NCI-H1436 (cell line): Measurements from ENCODE around the gene MYLIP.

Source experiments
- DNase-seq: peaks from one replicate; lab custom pipeline; 2025; lab: John Stamatoyannopoulos, UW

The MYLIP gene

DNA sequence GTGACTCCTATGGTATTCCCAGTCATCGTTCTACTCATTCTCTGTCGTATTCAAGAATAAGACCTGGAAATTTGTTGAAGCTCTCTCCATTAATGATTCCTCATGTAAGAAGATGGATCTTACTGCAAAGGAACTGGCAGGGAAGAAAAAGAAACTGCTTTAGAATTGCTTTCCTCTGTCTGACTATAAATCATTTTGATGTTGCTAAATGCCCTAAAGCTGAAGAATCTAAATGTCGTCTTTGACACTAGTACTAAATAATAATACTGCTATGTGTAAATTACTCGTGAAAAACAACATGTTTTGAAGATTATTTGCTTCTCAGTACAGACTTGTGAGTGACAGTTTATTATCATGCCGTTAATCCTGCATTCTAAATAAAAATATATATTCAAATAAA is 20.5 kb upstream of the MYLIP start:
- DNase-seq = no peak

DNA sequence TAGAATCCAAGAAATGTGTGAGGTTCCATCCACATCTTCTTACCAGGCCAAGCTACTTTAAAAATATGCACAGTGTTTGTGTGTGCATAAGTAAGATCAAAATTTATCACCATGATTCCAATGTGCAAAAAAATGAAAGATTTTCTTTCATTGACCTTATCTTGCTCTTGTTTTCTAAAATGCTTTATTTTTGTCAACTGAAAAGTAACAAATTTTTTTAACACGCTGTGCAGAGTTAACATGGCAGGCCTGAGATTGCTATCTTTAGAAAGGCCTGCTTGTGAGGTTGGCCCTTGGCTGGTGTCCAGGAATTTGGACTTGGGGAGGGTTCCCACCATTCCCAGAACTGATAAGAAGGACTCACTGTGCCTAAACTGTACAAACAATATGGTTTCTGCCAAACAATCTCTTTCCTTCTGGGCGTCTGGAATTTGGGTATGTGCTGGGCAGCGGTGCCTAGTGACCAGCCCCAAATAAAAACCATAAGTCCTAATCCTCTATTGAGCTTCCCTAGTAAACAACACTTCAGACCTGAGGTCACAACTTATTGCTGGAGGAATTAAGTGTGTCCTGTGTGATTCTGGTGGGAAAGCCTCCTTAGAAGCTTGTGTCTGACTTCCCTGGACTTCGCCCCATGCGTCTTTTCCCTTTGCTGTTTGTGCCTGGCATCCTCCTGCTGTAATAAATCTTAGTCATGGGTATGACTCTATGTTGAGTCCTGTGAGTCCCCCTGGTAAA is 19.8 kb upstream of the MYLIP start:
- DNase-seq = no peak

DNA sequence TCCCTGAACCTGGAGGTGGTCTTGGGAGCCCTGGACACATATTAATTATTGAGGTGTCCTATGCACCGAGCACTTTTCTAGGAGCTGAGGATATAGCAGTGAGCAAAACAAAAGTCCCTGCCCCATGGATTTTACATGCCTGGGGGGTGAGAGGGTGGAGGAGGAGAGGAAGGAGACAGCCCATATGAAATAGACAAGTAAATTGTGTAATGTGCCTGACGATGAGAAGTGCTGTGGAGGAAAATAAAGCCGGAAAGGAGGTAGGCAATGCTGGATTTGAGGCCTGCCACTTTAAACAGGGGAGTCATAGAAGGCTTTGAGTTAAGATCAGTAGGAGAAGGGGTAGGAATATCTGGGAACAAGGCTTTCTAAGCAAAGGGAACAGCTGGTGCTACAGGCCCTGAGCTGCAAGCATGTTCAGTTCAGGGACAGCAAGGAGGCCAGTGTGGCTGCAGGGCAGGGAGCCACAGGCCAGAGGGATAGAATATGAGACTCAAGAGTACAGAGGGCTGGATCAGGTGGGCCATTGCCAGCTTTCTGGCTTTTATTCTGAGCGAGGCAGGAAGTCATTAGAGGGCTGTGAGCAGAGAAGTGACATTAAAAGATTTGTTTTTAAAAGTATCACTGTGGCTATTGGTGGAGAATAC is 19.1 kb upstream of the MYLIP start:
- no peak for DNase-seq

DNA sequence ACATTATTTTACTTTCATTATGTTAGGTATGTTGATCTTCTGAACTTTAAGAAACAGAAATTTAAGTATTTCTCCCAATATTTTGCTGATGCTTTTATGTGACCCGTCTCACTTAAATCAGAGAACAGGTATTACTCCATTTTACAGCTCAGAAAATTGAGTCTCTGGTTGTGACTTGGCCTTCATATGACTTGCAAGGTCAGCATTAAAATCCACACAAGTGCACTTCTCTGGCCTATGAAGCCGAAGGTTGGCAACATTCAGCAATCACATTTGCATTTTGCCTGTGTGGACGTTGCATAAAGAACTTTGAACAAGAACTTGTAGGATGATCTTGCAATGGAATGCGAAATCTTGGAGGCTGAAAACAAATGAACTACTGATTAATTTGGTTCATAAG is 10.1 kb upstream of the MYLIP start:
- DNase-seq = no peak

DNA sequence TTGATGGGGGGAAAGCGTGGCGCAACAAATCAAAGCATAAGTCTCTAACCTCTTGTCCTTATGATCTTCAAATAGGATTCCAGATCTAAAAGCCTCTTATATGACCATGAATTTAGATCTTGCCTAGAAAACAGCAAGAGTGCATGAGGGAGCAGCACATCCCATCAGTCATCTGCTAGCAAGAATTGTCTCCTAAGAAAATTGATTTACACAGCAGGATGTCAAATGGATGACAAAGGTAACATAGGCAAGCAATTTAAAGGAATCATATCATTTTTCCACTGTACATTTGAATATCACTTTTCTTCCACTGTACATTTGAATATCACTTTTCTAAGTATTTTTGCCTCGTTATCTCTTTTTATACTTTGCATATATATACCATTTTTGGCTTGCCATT is 7.5 kb upstream of the MYLIP start:
- no peak for DNase-seq

DNA sequence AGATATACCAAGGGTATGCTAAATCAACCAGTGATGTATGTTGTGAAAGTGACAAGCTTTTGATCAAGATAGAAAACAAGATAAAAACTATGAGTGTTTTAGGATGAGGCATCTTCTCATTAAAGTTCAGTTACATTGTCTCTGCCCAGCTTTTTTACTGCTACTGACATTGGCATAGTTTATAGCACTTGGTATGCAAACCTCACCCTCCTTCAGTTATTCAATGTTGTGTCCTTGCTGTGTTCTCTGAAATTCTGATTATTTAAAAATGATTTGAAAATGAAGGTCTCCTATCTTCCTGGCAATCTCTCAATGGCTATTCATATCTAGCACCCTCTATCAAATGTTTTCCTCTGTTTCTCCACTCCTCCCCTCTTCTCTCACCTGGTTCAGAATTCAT is 6.7 kb upstream of the MYLIP start:
- DNase-seq = no peak

DNA sequence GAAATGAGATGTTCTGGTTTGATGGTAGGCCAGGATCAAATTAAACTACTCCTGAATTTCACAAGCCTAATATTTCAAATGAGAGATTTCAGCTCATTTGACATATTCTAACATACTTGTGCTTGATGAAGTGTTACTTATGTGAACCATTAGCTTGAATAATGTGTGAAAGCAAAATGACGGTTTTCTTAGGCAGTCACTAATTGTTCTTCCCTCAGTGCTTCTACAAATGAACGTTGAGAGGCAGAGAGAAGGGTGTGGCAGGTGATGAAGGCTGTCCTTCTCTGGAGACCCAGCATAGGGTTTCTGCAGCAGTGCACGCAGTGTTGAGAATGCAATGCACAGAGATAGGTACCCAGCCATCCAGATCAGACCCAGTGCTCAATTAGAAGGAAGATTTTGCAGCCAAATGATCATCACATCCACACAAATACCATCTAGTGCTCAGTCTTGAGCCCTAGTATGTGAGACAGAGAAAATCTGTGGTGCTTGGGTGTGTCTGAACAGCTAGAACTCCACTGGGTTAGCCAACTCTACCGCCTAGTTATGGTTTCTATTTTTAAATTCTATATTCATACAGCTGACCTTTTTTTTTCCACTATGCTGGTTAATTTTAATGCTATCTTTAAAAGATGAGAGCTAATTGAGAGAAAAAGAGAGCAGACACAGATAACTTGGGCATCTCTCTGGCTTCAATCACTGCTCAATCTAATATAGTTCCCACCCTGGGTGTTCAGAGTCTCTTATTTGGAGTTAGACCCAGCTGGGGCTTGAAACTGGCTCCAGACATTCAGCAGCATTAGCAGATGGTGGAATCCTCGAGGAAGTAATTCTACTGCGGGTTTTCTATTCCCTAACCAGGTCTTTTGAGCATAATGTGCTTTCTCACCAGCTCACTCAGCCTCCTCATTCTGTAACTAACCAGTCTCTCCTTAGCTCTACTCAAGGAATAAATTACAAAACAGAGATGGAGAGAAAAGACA is 4.4 kb upstream of the MYLIP start:
- no peak for DNase-seq

DNA sequence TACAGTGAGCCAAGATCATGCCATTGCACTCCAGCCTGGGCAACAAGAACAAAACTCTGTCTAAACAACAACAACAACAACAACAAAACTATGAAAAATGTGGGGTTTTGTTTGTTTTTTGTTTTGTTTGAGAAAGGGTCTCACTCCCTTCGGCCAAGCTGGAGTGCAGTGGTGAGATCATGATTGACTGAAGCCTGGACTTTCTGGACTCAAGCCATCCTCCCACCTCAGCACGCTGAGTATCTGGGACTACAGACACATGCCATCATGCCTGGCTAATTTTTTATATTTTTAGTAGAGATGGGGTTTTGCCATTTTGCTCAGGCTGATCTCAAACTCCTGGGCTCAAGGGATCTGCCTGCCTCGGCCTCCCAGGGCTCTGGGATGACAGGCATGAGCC is 2.8 kb upstream of the MYLIP start:
- no peak for DNase-seq

DNA sequence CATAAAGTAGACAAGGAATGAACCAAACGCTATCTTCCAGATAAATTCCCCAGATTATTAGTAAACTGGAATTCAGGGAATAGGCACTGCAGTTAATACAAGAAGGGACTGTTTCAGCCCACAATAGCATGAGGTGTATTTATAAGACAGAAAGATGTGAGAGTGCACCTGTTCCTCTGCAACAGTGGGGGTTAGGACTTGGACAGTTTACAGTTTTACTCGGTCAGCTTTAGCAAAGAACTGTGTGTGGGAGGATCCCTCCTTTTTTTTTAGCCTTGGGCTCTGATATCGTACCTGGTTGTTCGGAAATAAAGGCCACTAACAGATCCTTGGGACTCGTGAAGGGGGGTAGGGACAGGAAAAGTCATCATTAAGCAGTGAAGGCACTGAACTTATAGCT is 2.0 kb upstream of the MYLIP start:
- no peak for DNase-seq

DNA sequence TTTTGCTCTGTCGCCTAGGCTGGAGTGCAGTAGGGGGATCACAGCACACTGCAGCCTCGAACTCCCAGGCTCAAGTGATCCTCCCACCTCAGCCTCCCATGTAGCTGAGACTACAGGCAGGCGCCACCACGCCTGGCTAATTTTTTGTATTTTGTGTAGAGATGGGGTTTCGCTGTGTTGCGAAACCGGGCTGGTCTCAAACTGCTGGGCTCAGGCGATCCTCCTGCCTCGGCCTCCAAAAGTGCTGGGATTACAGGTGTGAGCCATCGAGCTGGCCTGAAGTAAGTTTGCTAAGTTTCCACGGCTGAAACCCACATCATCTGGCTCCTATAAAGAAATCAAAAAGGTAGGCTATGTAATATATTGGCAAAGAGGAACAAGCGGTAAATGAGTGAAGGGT is 1.4 kb upstream of the MYLIP start:
- no peak for DNase-seq

DNA sequence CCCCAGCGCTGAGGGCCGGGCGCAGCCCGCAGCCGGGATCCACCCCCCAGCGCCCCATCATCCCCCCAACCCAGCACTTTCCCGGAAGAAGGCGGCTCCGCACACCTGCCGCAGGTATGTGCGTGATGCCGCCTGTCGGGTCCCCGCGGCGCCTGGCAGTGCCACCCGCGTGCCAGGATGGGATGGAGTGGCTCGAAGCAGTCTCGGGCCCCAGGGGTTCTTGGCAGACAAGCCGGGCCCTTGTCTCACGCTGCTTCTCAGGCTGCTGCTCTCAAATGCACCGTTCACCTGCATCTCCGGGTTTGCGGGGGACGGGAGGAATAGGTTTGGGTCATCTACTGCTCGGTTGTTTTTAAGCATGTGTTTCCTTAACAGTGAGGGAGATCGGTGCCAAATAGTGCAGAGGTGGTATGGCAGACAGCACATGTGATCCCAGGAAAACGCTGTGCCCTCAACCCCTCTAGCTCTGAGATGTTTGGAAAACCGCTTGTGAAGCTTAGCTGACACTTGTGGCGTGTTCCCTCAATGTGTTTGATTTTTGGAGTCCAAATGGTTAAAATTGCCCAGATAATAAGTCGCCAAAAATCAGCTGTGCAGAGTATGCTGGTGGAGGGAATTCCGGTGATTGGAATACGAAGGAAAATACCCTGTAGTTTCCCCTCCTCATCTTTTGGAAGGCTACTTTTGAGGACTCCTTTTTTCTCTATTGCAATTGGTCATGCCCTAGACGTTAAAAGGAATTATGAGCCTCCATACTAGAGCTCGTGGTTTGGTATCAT is 926 bp downstream of the MYLIP start:
- DNase-seq = no peak

DNA sequence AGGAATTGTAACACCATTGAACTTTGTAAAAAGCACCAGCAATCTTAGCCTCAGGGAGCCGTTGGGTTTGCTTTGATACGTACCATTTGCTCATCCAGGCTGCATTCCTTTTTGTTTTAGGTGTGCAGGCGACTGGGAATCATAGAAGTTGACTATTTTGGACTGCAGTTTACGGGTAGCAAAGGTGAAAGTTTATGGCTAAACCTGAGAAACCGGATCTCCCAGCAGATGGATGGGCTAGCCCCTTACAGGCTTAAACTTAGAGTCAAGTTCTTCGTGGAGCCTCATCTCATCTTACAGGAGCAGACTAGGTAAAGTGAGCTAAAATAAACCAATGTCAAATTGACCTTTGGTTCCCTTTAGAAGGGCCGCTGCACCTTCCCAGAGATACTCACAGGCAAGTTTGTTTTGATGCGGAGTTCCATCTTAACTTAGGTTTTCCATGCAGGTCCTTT is 1.6 kb downstream of the MYLIP start:
- DNase-seq = no peak

DNA sequence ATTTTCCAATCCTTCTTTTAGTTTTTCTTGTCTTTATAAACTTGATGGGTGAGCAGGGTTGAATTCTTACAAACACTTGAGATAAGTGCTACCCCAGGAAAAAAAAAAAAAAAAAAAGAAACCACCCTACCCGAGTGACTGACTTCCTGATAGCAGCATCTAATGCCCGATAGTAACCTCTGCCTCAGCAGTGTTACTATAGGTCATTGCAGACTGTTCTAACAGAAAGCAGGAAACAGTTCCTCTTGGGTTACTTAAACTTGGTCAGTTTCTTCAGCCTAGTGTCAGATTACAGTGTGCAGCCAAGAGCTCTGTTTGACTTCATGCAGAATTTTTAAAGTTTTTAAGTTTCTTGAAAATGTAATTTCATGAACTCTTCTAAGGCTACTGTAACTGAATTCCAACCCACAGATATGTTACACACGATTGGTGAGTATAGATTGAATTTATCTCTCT is 2.1 kb downstream of the MYLIP start:
- no peak for DNase-seq

DNA sequence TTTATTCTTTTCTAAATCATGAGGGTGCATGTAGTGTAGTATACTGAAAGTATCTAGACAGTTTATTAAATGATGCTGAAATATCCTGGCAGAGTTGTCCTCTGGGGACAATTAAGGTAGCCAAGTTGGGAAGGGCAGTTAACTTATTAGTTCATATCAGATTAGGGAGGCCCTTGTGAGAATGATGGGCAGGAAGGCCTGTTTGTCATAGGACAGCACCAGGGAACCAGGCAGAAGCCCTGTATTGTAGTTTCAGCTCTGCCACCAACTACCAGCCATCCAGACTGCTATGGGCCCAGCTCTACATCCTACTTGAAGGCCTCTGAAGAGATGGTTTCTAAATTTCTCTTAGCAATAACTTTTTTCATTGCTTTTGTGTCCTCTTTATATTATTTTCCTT is 4.0 kb downstream of the MYLIP start:
- DNase-seq = no peak

DNA sequence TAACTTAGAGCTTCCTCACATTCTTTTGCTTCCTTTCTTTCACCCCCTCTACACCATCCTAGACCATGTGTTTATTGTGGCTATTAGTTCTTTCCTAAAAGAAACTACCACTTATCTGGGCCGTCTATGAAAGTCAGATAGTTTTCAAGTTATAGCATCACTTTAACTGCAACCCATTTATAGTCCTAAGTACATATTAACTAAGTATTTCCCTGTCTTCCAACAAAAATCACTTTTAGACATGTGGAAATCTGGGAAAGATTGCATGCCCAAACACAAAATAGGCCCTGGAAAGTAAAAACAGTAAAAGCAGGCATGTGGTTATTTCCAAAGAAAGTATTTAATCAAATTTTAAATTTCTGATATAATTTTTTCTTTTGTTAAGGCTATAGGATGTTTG is 5.5 kb downstream of the MYLIP start:
- DNase-seq = no peak

DNA sequence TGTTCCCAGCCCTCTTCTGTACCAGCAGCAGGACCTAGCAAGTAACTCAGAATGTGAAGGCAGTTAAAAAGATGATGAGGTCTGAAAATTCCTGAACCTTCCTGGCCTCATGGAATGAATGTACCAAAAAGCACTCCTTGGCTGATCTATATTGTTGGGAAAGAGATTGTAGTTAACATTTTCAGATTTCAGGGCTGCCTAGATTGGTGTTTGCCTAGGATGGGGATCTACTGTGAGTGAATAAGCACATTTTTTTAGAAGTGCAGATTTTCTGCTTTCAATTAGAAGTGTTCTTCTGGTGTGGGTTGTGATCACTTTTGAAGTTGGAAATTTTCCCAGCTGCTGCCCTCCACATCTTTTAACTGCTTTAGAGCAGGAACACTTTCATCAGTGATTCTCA is 6.2 kb downstream of the MYLIP start:
- DNase-seq = no peak

DNA sequence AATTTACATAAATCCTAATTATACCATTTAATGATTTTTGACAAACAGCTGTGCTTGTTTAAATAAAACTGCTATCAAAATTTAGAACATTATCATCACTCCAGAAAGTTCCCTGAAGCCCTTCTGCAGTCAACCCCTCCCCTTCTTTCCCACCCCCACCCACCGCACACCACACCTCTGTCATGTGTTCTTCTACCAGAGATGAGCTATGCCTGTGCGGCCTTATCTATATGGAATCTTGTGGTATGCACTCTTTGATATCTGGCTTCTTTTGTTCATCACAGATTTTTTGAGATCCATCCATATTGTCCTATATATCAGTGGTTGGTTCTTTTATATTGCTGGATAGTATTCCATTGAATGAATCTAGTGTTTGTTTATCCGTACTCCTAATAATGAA is 7.2 kb downstream of the MYLIP start:
- no peak for DNase-seq

DNA sequence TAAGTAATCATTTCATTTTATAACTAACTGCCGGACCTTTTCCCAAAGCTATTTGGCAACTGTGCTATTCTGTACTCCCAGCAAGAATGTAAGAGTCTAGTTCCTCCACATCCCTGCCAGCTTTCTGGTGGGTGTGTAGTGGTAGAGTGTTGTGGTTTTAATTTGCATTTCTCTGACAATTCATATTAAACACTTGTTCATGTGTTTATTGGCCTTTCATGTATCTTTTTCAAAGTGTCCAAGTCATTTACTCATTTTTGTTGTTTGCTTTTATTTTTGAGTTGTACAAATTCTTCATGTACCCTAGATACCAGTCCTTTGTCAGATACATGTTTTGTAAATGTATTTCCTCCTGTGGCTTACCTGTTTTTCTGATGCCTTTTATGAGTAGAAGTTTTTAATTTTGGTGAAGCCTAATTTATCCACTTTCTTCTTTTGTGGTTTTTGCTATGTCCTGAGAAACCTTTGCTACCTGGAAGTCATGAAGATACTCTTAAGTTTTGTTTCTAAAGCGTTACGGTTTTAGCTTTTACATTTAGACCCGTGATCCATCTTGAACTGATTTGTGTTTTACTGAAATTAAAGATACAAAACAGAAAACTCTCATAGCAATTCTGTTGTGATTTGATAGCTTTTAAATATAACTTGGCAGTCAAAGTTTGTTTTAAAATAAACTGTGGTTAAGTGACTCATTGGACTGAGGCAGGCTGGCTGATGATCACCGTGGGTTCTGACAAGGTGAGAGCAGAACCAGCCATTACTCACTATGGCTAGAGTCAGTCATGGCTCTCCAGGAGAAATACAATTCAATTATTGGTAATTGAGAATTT is 8.0 kb downstream of the MYLIP start:
- no peak for DNase-seq

DNA sequence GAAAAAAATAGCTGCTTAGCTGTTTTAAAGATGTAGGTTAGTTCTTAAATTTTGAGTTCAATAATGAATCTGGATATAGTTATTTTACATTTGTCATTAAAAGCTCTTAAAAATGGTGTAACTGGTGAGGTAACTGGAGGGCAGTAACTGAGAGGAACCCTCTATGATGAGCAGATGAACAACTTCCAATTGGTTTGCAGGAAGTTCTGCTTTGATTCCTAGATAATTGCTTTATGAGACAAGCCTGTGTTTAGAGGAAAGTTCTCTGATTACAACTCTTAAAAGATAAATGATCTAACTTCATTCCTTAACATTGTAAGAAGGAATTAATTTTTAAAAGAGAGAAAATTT is 8.5 kb downstream of the MYLIP start:
- DNase-seq = no peak

DNA sequence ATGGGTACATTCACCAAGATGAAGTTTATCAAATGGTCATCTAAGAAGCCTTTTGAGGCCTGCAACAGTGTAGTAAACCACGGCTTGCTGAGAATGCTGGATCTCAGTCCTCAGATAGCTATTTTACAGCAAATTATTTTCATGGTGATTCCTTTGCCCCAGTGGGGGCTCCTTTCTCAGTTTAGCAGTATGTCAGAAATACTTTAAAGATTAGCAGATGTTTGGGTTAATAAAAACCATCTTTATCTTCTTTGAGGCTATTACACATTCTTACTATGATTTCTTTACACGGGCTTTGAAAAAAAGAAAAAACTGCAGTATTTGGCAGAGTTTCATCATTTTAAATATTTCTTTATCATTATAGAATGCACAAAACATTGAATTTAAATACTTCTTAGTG is 10.7 kb downstream of the MYLIP start:
- no peak for DNase-seq

DNA sequence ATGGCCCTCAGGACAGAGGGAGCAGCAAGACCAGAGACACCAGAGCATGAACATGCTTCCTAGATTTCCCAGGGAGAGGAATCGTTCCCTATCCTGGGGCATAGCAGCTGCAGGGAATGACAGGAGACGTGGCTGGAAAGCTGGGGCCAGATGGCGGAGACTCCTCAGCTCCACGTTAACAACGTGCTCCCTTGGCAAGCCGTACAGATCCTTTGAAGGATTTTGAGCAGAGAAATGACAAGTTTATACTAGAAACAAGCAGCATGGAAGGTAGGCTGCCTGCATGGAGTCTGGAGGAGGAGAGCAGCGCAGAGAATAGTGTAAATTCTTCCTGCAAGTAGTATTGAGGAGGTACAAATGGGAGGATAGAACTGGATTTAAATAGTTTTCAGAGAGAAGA is 11.7 kb downstream of the MYLIP start:
- DNase-seq = no peak
